Lung (tissue), 12 donors: ENCODE results near the gene CSTF2. TPM values are rescaled to one million over a fixed set of nuclear protein-coding genes. Genes with fewer than 3 reads are reported as not detected.
"Not testable (repeated sequence)": the region's sequence is repeated elsewhere in the genome, so short reads cannot be mapped to it uniquely, and the experiment has no call there.

Experiments used
- ATAC-seq: fragments of 200-7000 bp; cut with Tn5 transposase; one replicate; pipeline ENCODE4 v1.9.1; 2020; ENCODE audit warnings: moderate number of reproducible peaks; ENCODE audit not compliant: insufficient read depth, low FRiP score
- DNase-seq, 3 donors: peaks; one replicate each; pipeline ENCODE4 v3.0.0-alpha.2; 2013 to 2017
- H3K27ac ChIP-seq, 2 donors: one replicate each; pipeline ENCODE4 v1.5.1; 2013; ENCODE audit warnings: mild to moderate bottlenecking in 2 of 2, moderate library complexity in 2 of 2, control low read depth in 1 of 2, inconsistent platforms in 1 of 2, low read depth in 1 of 2, low read length in 1 of 2
- H3K27me3 ChIP-seq, 3 donors: one replicate each; pipeline ENCODE4 v1.5.1; 2013; ENCODE audit warnings: low read length in 2 of 3; ENCODE audit not compliant: control insufficient read depth in 3 of 3, insufficient read depth in 3 of 3
- H3K36me3 ChIP-seq, 4 donors: one replicate each; pipeline ENCODE4 v1.5.1; 2013; ENCODE audit warnings: low read length in 4 of 4, mild to moderate bottlenecking in 1 of 4, moderate library complexity in 1 of 4; ENCODE audit not compliant: control insufficient read depth in 4 of 4, insufficient read depth in 4 of 4
- H3K4me1 ChIP-seq, 5 donors: one replicate each; pipeline ENCODE4 v1.5.1; 2013; ENCODE audit warnings: low read length in 5 of 5, mild to moderate bottlenecking in 2 of 5, moderate library complexity in 1 of 5; ENCODE audit not compliant: control insufficient read depth in 5 of 5, insufficient read depth in 5 of 5
- H3K4me3 ChIP-seq: one replicate; pipeline ENCODE4 v1.5.1; 2013; ENCODE audit warnings: mild to moderate bottlenecking, control low read depth, moderate library complexity
- H3K9ac ChIP-seq, 2 donors: one replicate each; pipeline ENCODE4 v1.5.1; 2013; ENCODE audit warnings: low read length in 2 of 2, control low read depth in 1 of 2; ENCODE audit not compliant: insufficient read depth in 1 of 2
- H3K9me3 ChIP-seq, 4 donors: one replicate each; pipeline ENCODE4 v1.5.1; 2013; ENCODE audit warnings: low read length in 3 of 4, mild to moderate bottlenecking in 1 of 4, moderate library complexity in 1 of 4; ENCODE audit not compliant: control insufficient read depth in 4 of 4, insufficient read depth in 3 of 4
- CTCF ChIP-seq: IDR thresholded peaks from 2 replicates; pipeline ENCODE4 v1.5.1; 2012; ENCODE audit warnings: mild to moderate bottlenecking; ENCODE audit errors: control extremely low read depth, extremely low read depth
- WGBS, 2 donors: extraction: QIAGEN DNeasy Blood & Tissue Kit; methylation state at CpG; one replicate each; pipeline ENCODE4 v1.1.7; 2013; 5-methylcytosine and 5-hydroxymethylcytosine counted together
- polyA plus RNA-seq, 2 donors: library from polyadenylated mRNA; stranded (reverse); fragments of 200-250 nt; gene quantifications; one replicate each; pipeline ENCODE4 v1.2.1, GENCODE V29; 2013
- total RNA-seq, 2 donors: library from RNA; depleted of rRNA in 1 of 2; stranded (reverse); fragments of >200 nt in 1 of 2; gene quantifications; one replicate each; pipeline ENCODE4 v1.2.1, GENCODE V29; 2014 to 2021
- donor health status: control.
- donor health status: control.
- donor health status: Bipolar disorder and iron deficiency.
- donor health status: healthy.
- donor health status: DM: yes; HTN: yes; CAD: no.

The CSTF2 gene
- total and polyA plus RNA-seq, 4 donors = 4.6 to 18.5 (median 12.8) TPM

- Histone ChIP-seq H3K36me3 (no peaks in the 10 kb centered on the region), H3K27ac (no peak overlapping the region), H3K9ac (no peak overlapping the region), H3K4me3 (no peak overlapping the region), H3K27me3 (peaks cover 0 to 4% (median 2%) of the 10 kb centered on the region in 3 donors), H3K9me3 (no peaks in the 10 kb centered on the region), H3K4me1 (no peaks in the 10 kb centered on the region)
- no peak for TF ChIP-seq CTCF
- 57 to 82% methylated on average over 4 of the region's 4 CpGs for WGBS, 2 donors
- ATAC-seq (no peak), DNase-seq (no peak)
Observed at GRCh38 chrX:100798484-100799214, 21.5 kb upstream of the CSTF2 start.

GRCh38 chrX:100802843-100803242, 17.3 kb upstream of the CSTF2 start:
- ATAC-seq = no peak
- Histone ChIP-seq H3K4me1 (no peaks in the 10 kb centered on the region), H3K27me3 (peaks cover 0 to 2% (median 2%) of the 10 kb centered on the region in 3 donors), H3K4me3 (no peak overlapping the region), H3K36me3 (no peaks in the 10 kb centered on the region), H3K27ac (no peak overlapping the region), H3K9ac (no peak overlapping the region), H3K9me3 (peaks cover 0 to 2% (median 0%) of the 10 kb centered on the region in 4 donors)
- DNase-seq = no peak
- 76 to 78% methylated on average over 3 of the region's 3 CpGs for WGBS, 2 donors
- TF ChIP-seq CTCF = no peak

GRCh38 chrX:100804780-100805179, 15.4 kb upstream of the CSTF2 start:
- Histone ChIP-seq H3K36me3 (no peaks in the 10 kb centered on the region), H3K4me3 (no peak overlapping the region), H3K9ac (no peak overlapping the region), H3K27me3 (peaks cover 0 to 2% (median 2%) of the 10 kb centered on the region in 3 donors), H3K9me3 (peaks cover 0 to 2% (median 0%) of the 10 kb centered on the region in 4 donors), H3K4me1 (no peaks in the 10 kb centered on the region), H3K27ac (no peak overlapping the region)
- 58 to 100% methylated on average over 1 of the region's 1 CpG for whole genome bisulfite sequencing, 2 donors
- DNase-seq (no peak), ATAC-seq (no peak)
- TF ChIP-seq CTCF = no peak

- ATAC-seq, H3K4me3 ChIP-seq, H3K27me3 ChIP-seq, DNase-seq, H3K4me1 ChIP-seq, H3K27ac ChIP-seq, H3K36me3 ChIP-seq, H3K9me3 ChIP-seq, H3K9ac ChIP-seq: not testable (repeated sequence)
- 87 to 90% methylated on average over 7 of the region's 7 CpGs for WGBS, 2 donors
Observed at GRCh38 chrX:100808265-100808664, 11.9 kb upstream of the CSTF2 start.
